Common myeloid progenitor, CD34-positive (primary cell): ENCODE measurements around the gene BCL11A.

ENCODE experiments used
- CTCF ChIA-PET: fragments of 350-600 bp; sonication (Branson Sonifier 250); formaldehyde crosslinking; loops from one replicate; lab custom pipeline; 2021; ENCODE audit warnings: antibody characterized with exemption; lab: Charles Lee
- POLR2A ChIA-PET: fragments of 350-600 bp; sonication (Branson Sonifier 250); formaldehyde crosslinking; loops from one replicate; lab custom pipeline; 2021; ENCODE audit warnings: antibody characterized with exemption; lab: Charles Lee
- DNase-seq, 3 donors: peaks; one replicate each; pipeline versions ENCODE4 v3.0.0 to v3.0.0-alpha.2; 2013
- H3K27ac ChIP-seq, 2 experiments: 1 replicate in 1 of 2; 2 replicates in 1 of 2; pipeline ENCODE4 v1.7.0; 2013; ENCODE audit warnings: inconsistent platforms in 2 of 2, low read length in 2 of 2, mild to moderate bottlenecking in 2 of 2, low read depth in 1 of 2, moderate library complexity in 1 of 2; ENCODE audit not compliant: severe bottlenecking in 2 of 2, insufficient read depth in 1 of 2, poor library complexity in 1 of 2
- H3K27me3 ChIP-seq, 5 experiments: replicated peaks in 2 of 5; 1 replicate in 3 of 5; 2 replicates in 2 of 5; pipeline versions ENCODE4 v1.6.1 to v1.7.0; 2013; ENCODE audit warnings: low read length in 4 of 5, mild to moderate bottlenecking in 2 of 5, moderate library complexity in 2 of 5, inconsistent platforms in 1 of 5; ENCODE audit not compliant: insufficient read depth in 5 of 5, control insufficient read depth in 4 of 5
- H3K36me3 ChIP-seq, 4 experiments: 1 replicate in 2 of 4; 2 replicates in 2 of 4; pipeline versions ENCODE4 v1.6.1 to v1.7.0; 2013; ENCODE audit warnings: low read length in 3 of 4, control low read depth in 1 of 4, mild to moderate bottlenecking in 1 of 4; ENCODE audit not compliant: control insufficient read depth in 4 of 4, insufficient read depth in 4 of 4
- H3K4me1 ChIP-seq, 4 experiments: 1 replicate in 3 of 4; 2 replicates in 1 of 4; pipeline versions ENCODE4 v1.6.1 to v1.7.1; 2013; ENCODE audit warnings: low read length in 3 of 4, mild to moderate bottlenecking in 3 of 4, control low read depth in 1 of 4, inconsistent platforms in 1 of 4, moderate library complexity in 1 of 4; ENCODE audit not compliant: control insufficient read depth in 4 of 4, insufficient read depth in 4 of 4; ENCODE audit errors: control extremely low read depth in 1 of 4
- H3K4me3 ChIP-seq, 7 experiments: 1 replicate in 4 of 7; 2 replicates in 3 of 7; pipeline versions ENCODE4 v1.5.1 to v1.7.0; 2013; ENCODE audit warnings: mild to moderate bottlenecking in 7 of 7, low read length in 6 of 7, moderate library complexity in 6 of 7, inconsistent platforms in 2 of 7, low read depth in 2 of 7, control low read depth in 1 of 7; ENCODE audit not compliant: insufficient read depth in 4 of 7, control insufficient read depth in 1 of 7; ENCODE audit errors: extremely low read depth in 1 of 7
- H3K9me3 ChIP-seq, 5 experiments: 1 replicate in 4 of 5; 2 replicates in 1 of 5; pipeline versions ENCODE4 v1.6.1 to v1.7.1; 2013; ENCODE audit warnings: low read length in 4 of 5, mild to moderate bottlenecking in 2 of 5, inconsistent platforms in 1 of 5, low read depth in 1 of 5, moderate library complexity in 1 of 5; ENCODE audit not compliant: control insufficient read depth in 4 of 5, insufficient read depth in 2 of 5; ENCODE audit errors: control extremely low read depth in 1 of 5
- WGBS: methylation state at CpG from one replicate; pipeline ENCODE4 v1.1.5; 2013; ENCODE audit not compliant: insufficient coverage; 5-methylcytosine and 5-hydroxymethylcytosine counted together

The BCL11A gene

DNA sequence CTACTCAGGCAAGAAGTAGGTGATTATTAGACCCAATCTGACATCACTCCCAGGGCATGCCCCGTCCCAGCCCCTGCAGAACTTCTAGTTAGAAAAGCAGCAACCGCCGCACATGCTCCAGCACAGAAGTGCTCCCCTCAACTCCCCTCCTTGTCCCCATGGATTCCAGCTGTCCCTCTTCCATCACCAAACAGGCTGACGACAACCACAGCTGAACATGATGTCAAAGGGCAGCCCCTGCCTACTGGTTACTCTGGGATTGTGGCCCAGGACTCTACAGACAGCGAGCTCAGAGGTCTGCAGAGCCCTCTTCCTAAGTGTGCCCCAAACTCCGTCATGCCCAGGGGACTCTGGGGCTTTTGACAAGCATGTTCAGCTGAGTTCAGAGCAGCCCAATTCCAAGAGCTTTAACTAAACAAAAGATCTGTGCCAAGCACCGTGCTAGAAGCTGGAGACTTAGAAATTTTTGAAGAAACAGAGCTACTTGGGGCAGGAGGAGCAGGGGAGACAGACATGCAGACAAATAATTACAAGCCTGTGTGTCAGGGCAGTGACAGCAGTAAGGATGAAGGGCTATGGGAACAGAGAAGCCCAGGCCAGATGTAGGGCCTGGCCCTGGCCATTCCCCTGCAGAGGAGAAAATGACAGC, 148.1 kb downstream of the BCL11A start:
- 100% methylated on average over 5 of the region's 7 CpGs for WGBS
- no peaks in the 10 kb centered on the region for H3K9me3 ChIP-seq
- no peaks in the 10 kb centered on the region for H3K36me3 ChIP-seq
- no peak overlapping the region for H3K27ac ChIP-seq
- ChIA-PET CTCF (interaction anchor here (1.1 kb wide), 1 partner anchor 17 kb away, joined by 4 read pairs; no protein-coding TSS in a partner anchor), POLR2A (no interaction called here)
- H3K4me1 ChIP-seq, result peaks cover 19 to 69% (median 66%) of the 10 kb centered on the region in 4 experiments
- H3K27me3 ChIP-seq, result no peaks in the 10 kb centered on the region
- H3K4me3 ChIP-seq, result no peak overlapping the region
- DNase-seq, result no peak
